Activated T-cell treated with anti-CD3 and anti-CD28 coated beads, Interleukin-2, amount 50 U/mL, for 4 hours (primary cell): ENCODE results near the gene VPS35L. TPM values are rescaled to one million over a fixed set of nuclear protein-coding genes. Genes with fewer than 3 reads are reported as not detected.

Experiments
- ATAC-seq, 2 donors: fragments of 200-7000 bp; cut with Tn5 transposase; one replicate each; pipeline ENCODE4 v1.10.0; 2021
- DNase-seq: peaks from one replicate; pipeline ENCODE4 v3.0.0-alpha.2; 2020
- H3K27me3 Mint-ChIP-seq: one replicate; pipeline ENCODE4 v1.8.0; 2021; ENCODE audit warnings: low read depth, mixed read lengths
- H3K36me3 Mint-ChIP-seq: one replicate; pipeline ENCODE4 v1.8.0; 2022; ENCODE audit warnings: mixed read lengths; ENCODE audit not compliant: insufficient read depth
- H3K4me1 Mint-ChIP-seq: one replicate; pipeline ENCODE4 v1.8.0; 2021; ENCODE audit warnings: low read depth, mixed read lengths
- H3K4me3 Mint-ChIP-seq: one replicate; pipeline ENCODE4 v1.8.0; 2021; ENCODE audit warnings: mild to moderate bottlenecking, moderate library complexity, mixed read lengths
- H3K9me3 Mint-ChIP-seq: one replicate; pipeline ENCODE4 v1.8.0; 2021; ENCODE audit warnings: mixed read lengths
- total RNA-seq, 3 donors: library from RNA; stranded (reverse); gene quantifications; one replicate each; pipeline ENCODE4 v1.2.1, GENCODE V29; 2021

Gene VPS35L, protein sequence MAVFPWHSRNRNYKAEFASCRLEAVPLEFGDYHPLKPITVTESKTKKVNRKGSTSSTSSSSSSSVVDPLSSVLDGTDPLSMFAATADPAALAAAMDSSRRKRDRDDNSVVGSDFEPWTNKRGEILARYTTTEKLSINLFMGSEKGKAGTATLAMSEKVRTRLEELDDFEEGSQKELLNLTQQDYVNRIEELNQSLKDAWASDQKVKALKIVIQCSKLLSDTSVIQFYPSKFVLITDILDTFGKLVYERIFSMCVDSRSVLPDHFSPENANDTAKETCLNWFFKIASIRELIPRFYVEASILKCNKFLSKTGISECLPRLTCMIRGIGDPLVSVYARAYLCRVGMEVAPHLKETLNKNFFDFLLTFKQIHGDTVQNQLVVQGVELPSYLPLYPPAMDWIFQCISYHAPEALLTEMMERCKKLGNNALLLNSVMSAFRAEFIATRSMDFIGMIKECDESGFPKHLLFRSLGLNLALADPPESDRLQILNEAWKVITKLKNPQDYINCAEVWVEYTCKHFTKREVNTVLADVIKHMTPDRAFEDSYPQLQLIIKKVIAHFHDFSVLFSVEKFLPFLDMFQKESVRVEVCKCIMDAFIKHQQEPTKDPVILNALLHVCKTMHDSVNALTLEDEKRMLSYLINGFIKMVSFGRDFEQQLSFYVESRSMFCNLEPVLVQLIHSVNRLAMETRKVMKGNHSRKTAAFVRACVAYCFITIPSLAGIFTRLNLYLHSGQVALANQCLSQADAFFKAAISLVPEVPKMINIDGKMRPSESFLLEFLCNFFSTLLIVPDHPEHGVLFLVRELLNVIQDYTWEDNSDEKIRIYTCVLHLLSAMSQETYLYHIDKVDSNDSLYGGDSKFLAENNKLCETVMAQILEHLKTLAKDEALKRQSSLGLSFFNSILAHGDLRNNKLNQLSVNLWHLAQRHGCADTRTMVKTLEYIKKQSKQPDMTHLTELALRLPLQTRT
- 10 to 100 TPM; 29.9 to 34.5 (median 30.9) TPM for total RNA-seq

GRCh38 chr16:19555186-19555937 is at the start of gene VPS35L:
Gene VPS35L (plus strand): TSS chr16:19555703. CDS start chr16:19555730, 27 bp downstream.
- ATAC-seq (peak; percentile 98), DNase-seq (peak; percentile 97)
- Mint-ChIP-seq H3K36me3 (no peaks in the 10 kb centered on the region), H3K4me3 (peak within 1 kb of the TSS; percentile 88), H3K27me3 (no peaks in the 10 kb centered on the region), H3K4me1 (peaks cover 18% of the 10 kb centered on the region), H3K9me3 (no peaks in the 10 kb centered on the region)

DNA sequence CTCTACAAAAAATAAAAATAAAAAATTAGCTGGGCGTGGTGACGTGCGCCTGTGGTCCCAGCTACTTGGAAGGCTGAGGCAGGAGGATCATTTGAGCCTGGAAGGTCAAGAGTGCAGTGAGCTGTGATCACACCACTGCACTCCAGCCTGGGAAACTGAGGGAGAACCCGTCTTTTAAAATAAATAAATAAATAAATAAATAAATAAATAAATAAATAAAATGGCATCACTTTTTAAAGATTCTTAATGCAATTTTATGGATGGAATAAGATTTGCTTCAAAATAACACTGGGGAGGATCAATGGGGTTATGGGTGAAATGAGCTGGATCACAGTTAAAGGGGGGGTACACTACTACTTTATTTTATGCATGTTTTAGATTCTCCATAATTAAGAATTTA is 48.5 kb upstream of the VPS35L start:
- Mint-ChIP-seq H3K27me3 (no peaks in the 10 kb centered on the region), H3K4me3 (no peak overlapping the region), H3K9me3 (no peaks in the 10 kb centered on the region), H3K4me1 (no peaks in the 10 kb centered on the region), H3K36me3 (peaks cover 28% of the 10 kb centered on the region)
- ATAC-seq (no peak), DNase-seq (no peak)

- H3K4me3 Mint-ChIP-seq, result no peak overlapping the region
- peaks cover 4% of the 10 kb centered on the region for H3K4me1 Mint-ChIP-seq
- no peaks in the 10 kb centered on the region for H3K9me3 Mint-ChIP-seq
- peaks cover 27% of the 10 kb centered on the region for H3K36me3 Mint-ChIP-seq
- H3K27me3 Mint-ChIP-seq, result no peaks in the 10 kb centered on the region
- no peak for DNase-seq
- no peak for ATAC-seq
Observed at GRCh38 chr16:19507867-19508266, 47.6 kb upstream of the VPS35L start.

- Mint-ChIP-seq H3K4me1 (peaks cover 12% of the 10 kb centered on the region), H3K4me3 (no peak overlapping the region), H3K27me3 (no peaks in the 10 kb centered on the region), H3K9me3 (no peaks in the 10 kb centered on the region), H3K36me3 (peaks cover 27% of the 10 kb centered on the region)
- DNase-seq, result no peak
- ATAC-seq, result no peak
Observed at GRCh38 chr16:19512297-19512696, 43.2 kb upstream of the VPS35L start.

GRCh38 chr16:19513377-19514053 is 42.0 kb upstream of the VPS35L start:
- Mint-ChIP-seq H3K36me3 (peaks cover 27% of the 10 kb centered on the region), H3K9me3 (no peaks in the 10 kb centered on the region), H3K4me1 (peaks cover 20% of the 10 kb centered on the region), H3K27me3 (no peaks in the 10 kb centered on the region), H3K4me3 (no peak overlapping the region)
- ATAC-seq (no peak), DNase-seq (no peak)

DNA sequence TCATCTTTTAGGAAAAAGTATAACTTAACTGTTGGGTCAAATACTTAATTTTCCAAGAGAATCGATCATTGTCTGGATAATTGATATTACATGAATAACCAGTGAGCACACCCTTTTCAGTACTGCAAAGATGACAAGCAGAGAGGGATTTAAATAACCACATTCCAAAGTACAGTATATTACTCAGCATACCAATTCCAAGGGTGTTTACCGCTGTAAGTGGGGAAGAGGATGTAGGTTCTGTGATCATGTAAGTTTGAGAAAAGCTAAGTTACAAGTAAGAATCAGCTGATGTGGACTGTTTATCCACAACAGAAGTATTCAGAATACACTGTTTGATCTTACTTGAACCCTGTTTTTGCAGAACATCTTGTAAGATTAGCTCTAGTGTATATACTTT is 39.7 kb upstream of the VPS35L start:
- Mint-ChIP-seq H3K4me3 (no peak overlapping the region), H3K36me3 (peaks cover 27% of the 10 kb centered on the region), H3K27me3 (no peaks in the 10 kb centered on the region), H3K4me1 (peaks cover 38% of the 10 kb centered on the region), H3K9me3 (no peaks in the 10 kb centered on the region)
- no peak for ATAC-seq
- no peak for DNase-seq

DNA sequence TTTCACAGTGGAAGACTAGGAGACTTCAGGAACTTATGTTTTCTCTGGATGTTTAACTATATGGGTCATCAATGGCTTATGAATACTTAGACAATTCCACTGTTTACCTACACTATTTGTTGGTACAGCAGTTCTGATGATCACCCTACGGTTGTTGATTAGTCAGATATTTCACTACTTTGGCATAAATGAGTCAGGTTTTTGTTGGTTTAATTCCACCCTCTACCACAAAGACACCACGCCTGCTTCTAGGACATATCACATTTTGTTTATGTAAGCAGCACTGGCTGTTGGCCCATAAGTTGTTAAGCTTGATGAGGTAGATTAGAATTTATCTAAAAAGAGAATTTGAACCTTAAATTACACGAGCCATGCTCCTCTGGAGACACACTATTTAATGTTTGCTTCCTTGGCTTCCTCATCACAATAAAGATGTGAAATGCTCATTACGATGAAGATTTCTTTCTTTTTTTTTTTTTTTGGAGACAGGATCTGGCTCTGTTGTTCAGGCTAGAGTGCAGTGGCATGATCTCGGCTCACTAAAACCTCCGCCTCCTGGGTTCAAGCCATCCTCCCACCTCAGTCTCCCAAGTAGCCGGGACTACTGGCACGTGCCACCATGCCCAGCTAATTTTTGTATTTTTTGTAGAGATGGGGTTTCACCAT is 37.9 kb upstream of the VPS35L start:
- Mint-ChIP-seq H3K4me3 (no peak overlapping the region), H3K36me3 (peaks cover 22% of the 10 kb centered on the region), H3K9me3 (no peaks in the 10 kb centered on the region), H3K4me1 (peaks cover 49% of the 10 kb centered on the region), H3K27me3 (no peaks in the 10 kb centered on the region)
- DNase-seq (no peak), ATAC-seq (no peak)

GRCh38 chr16:19518388-19518787 is 37.1 kb upstream of the VPS35L start:
- Mint-ChIP-seq H3K36me3 (peaks cover 15% of the 10 kb centered on the region), H3K4me1 (peaks cover 47% of the 10 kb centered on the region), H3K27me3 (no peaks in the 10 kb centered on the region), H3K4me3 (no peak overlapping the region), H3K9me3 (no peaks in the 10 kb centered on the region)
- ATAC-seq (no peak), DNase-seq (no peak)

DNA sequence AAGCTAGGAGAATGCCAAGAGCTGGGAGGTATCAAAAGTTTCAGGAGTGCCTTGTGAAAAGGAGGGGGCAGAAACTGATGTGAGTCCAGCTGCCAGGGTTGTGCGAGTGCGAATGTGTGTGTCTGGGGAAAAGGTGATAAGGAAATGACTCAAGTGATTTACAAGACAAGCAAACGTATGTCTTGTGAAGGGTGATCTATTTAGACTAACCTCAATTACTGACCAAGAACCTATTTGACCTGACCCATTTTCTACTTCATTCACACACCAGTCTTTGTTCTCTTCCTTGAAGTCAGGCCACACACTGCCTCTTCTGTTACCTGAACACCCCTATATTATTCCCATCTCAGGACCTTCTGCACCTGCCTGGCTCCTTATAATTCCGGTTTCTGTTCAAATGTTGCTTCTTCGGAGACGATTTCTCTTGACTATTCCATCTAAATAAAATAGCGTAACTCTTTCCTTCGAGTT is 34.6 kb upstream of the VPS35L start:
- peaks cover 10% of the 10 kb centered on the region for H3K36me3 Mint-ChIP-seq
- H3K4me3 Mint-ChIP-seq, result peak overlapping the region; percentile 97
- H3K4me1 Mint-ChIP-seq, result peaks cover 58% of the 10 kb centered on the region
- no peak for ATAC-seq
- H3K9me3 Mint-ChIP-seq, result no peaks in the 10 kb centered on the region
- no peak for DNase-seq
- no peaks in the 10 kb centered on the region for H3K27me3 Mint-ChIP-seq

DNA sequence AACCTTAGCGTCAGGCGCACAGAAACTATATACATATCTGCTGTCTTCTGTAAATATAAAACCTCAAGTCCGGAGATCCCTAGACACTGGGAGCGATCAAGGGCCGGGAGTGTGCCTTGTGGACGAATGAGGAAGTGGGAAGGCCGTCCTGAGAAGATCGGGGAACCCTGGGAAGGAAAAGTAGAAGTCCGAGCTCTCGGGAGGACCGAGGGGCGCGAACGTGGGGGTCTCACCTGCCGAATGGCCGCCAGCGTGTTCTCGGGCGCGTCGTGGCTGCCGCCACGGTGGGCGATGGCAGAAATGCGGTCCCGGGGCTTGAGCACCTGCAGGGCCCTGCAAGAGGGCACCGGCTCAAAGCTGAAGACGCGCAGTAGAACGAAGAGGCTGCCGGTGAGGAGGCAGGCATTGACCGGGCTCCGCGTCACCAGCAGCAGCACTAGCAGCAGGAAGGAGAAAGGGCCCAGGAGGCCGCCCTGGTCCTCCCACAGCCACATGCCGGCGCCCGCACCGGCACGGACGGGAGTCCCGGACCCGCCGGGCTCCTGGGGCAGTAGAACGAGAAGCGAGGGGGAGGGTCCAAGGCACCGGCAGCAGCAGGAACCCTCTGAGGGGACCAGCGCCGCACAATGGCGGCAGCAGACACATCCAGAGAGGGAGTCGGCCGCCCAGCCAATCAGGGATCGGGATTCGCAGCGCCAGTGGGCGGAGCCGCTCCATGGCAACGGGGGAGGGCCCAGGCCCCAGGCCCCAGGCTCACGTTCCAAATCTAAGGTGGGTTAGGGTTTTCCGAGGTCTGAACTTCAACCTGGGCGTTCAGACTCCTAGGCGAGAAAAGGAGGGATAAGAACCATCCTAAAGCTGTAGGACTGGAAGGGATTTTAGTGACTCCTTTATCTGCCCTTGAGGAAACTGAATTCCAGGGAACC is 33.8 kb upstream of the VPS35L start, which contains the start of gene GDE1:
Gene GDE1, minus strand, starts transcription at position 628 of the 926 bp plus-strand sequence. Its CDS starts 134 bp downstream, at position 494.
- no peaks in the 10 kb centered on the region for H3K27me3 Mint-ChIP-seq
- peak; percentile 83 to 85 for ATAC-seq
- H3K9me3 Mint-ChIP-seq, result no peaks in the 10 kb centered on the region
- DNase-seq, result peak; percentile 94
- peak within 1 kb of the TSS; percentile 97 for H3K4me3 Mint-ChIP-seq
- peaks cover 58% of the 10 kb centered on the region for H3K4me1 Mint-ChIP-seq
- H3K36me3 Mint-ChIP-seq, result peaks cover 6% of the 10 kb centered on the region

DNA sequence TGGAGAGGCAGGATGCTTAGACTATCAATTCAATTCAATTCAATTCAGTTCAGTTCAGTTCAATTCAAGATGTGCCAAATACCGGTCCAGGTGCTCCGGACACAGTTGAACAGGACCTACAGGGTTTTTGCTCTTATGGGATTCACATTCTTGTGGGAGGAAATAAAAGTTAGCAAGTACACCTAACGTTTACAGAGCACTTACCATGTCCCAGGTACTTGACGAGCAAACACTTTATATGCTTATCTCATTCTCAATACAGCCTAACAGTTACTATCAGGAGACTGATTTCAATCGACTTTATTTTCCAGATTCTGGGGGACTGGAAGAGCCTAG is 33.1 kb upstream of the VPS35L start:
- Mint-ChIP-seq H3K4me3 (peak overlapping the region; percentile 97), H3K9me3 (no peaks in the 10 kb centered on the region), H3K36me3 (no peaks in the 10 kb centered on the region), H3K4me1 (peaks cover 56% of the 10 kb centered on the region), H3K27me3 (no peaks in the 10 kb centered on the region)
- ATAC-seq, result no peak
- DNase-seq, result no peak

GRCh38 chr16:19522760-19523159 is 32.7 kb upstream of the VPS35L start:
- Mint-ChIP-seq H3K4me3 (no peak overlapping the region), H3K36me3 (peaks cover 1% of the 10 kb centered on the region), H3K27me3 (no peaks in the 10 kb centered on the region), H3K9me3 (no peaks in the 10 kb centered on the region), H3K4me1 (peaks cover 52% of the 10 kb centered on the region)
- DNase-seq (no peak), ATAC-seq (no peak)
